Measurements from ENCODE around the gene TMEM150B. TPM values are rescaled to one million over a fixed set of nuclear protein-coding genes. Genes with fewer than 3 reads are reported as not detected.

Gene TMEM150B
- total and polyA plus RNA-seq, 9 of the 15 experiments (the other 6 are each of a cell fraction or from before 2014, with no cell fraction given), result 0.47 to 1.3 (median 0.74) TPM; not detected in 2

- FAIRE-seq (no peak), ATAC-seq (peak; percentile 26), DNase-seq (ENCODE audit: extremely low read depth in 1 of 4, low spot score in 3 of 4) (peak in 2 of 4 experiments; percentile 35 to 48)
- Histone ChIP-seq H3K9ac (ENCODE audit: insufficient read depth in 1 of 2, low read depth in 2 of 2, low read length in 2 of 2) (no peak overlapping the region), H3K4me2 (ENCODE audit: insufficient read depth, low read length) (0 out of 2 replicates have a peak overlapping the region, but pooled peaks have one; percentile 13), H3K27me3 (ENCODE audit: control insufficient read depth in 2 of 2, insufficient read depth in 2 of 2, low read length in 2 of 2) (no peaks in the 10 kb centered on the region), H4K20me1 (replicated peaks; ENCODE audit: control insufficient read depth, insufficient read depth, low read length) (no peaks in the 10 kb centered on the region), H3K4me1 (replicated peaks in 1 of 2; ENCODE audit: control insufficient read depth in 2 of 2, insufficient read depth in 2 of 2, low read length in 2 of 2) (peaks cover 9 to 49% of the 10 kb centered on the region in 2 experiments; a peak in 4 of 5 replicates), H3K9me3 (replicated peaks; ENCODE audit: control insufficient read depth, insufficient read depth, low read depth, low read length) (no peaks in the 10 kb centered on the region; the same call in 1 of the 2 replicates), H3K27ac (ENCODE audit: extremely low read depth, low read depth, low read length) (no peak overlapping the region), H2AFZ (ENCODE audit: low read depth, low read length) (no peak overlapping the region), H3K4me3 (no peak overlapping the region), H3K79me2 (ENCODE audit: control insufficient read depth, insufficient read depth, low read length) (no peaks in the 10 kb centered on the region), H3K36me3 (ENCODE audit: control insufficient read depth, insufficient read depth, low read length) (peaks cover 5% of the 10 kb centered on the region; the same call in 1 of the 3 replicates), H3K9me1 (ENCODE audit: control insufficient read depth, insufficient read depth, low read length) (no peaks in the 10 kb centered on the region)
- intact Hi-C loops (cut with micrococcal nuclease), result loop anchor here (5.0 kb wide), 2 partner anchors 32 to 82 kb away; partner anchors contain the start of genes KMT5C and RPL28
- in situ Hi-C loops (cut with MboI), result no loop called here
- WGBS (ENCODE audit: insufficient coverage, low coverage, missing lambda C conversion rate), result 41% methylated on average over 12 of the region's 14 CpGs
- ChIA-PET CTCF (ENCODE audit: low intra/inter-chr PET ratio) (no interaction called here), POLR2A (interaction anchor here (0.5 kb wide), 1 partner anchor 199 kb away, joined by 4 read pairs; no protein-coding TSS in a partner anchor)
- BruUV-seq (replicated peaks), result no TSS peak
- TF ChIP-seq POLR3G (IDR thresholded peaks at IDR 0.05; ENCODE audit: extremely low read depth, insufficient read length, insufficient replicate concordance) (no peak), POLR2G (IDR thresholded peaks at IDR 0.05; ENCODE audit: low read depth, low read length) (peak; percentile 34; the same call in 1 of the 2 replicates)
Measured at GRCh38 chr19:55304980-55305379, 20.2 kb downstream of the TMEM150B start.

DNA sequence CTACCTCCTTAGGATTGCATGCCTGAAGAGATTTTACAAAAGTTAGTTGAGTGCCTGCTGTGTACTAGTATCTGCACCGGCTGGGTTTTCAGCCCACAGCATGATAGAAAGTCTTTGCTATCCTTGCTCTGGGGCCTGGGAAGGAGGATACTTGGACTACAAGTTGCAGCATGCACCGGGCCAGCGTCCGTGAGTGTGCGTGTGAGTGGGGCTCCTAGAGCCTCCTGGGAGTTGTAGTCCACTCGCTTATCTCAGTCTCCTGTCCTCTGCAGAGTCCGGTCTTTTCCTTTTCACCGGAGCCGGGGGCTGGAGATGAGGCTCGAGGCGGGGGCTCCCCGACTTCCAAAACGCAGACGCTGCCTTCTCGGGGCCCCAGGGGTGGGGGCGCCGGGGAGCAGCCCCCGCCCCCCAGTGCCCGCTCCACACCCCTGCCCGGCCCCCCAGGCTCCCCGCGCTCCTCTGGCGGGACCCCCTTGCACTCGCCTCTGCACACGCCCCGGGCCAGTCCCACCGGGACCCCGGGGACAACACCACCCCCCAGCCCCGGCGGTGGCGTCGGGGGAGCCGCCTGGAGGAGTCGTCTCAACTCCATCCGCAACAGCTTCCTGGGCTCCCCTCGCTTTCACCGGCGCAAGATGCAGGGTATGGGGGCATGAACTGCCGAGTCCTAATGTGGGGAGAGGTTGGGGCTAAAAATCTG, 20.7 kb downstream of the TMEM150B start:
- no peaks in the 10 kb centered on the region for H3K9me1 ChIP-seq (ENCODE audit: control insufficient read depth, insufficient read depth, low read length)
- H4K20me1 ChIP-seq (replicated peaks; ENCODE audit: control insufficient read depth, insufficient read depth, low read length), result no peaks in the 10 kb centered on the region
- 50% methylated on average over 23 of the region's 39 CpGs for WGBS (ENCODE audit: insufficient coverage, low coverage, missing lambda C conversion rate)
- FAIRE-seq, result peak; percentile 87
- no peak overlapping the region for H3K27ac ChIP-seq (ENCODE audit: extremely low read depth, low read depth, low read length)
- peak; percentile 69 to 86 (median 78) for DNase-seq (ENCODE audit: extremely low read depth in 1 of 4, low spot score in 3 of 4)
- ATAC-seq, result peak; percentile 92
- H3K36me3 ChIP-seq (ENCODE audit: control insufficient read depth, insufficient read depth, low read length), result peaks cover 5% of the 10 kb centered on the region; the same call in 1 of the 3 replicates
- H3K4me1 ChIP-seq (replicated peaks in 1 of 2; ENCODE audit: control insufficient read depth in 2 of 2, insufficient read depth in 2 of 2, low read length in 2 of 2), result peaks cover 9 to 44% of the 10 kb centered on the region in 2 experiments; a peak in 4 of 5 replicates
- POLR2A ChIA-PET, result interaction anchor here (0.9 to 2.6 kb wide), 2 partner anchors 16 to 103 kb away, joined by 3 to 12 read pairs; partner anchors contain the start of gene UBE2S
- BruUV-seq (replicated peaks), result no TSS peak
- no peak overlapping the region for H3K9ac ChIP-seq (ENCODE audit: insufficient read depth in 1 of 2, low read depth in 2 of 2, low read length in 2 of 2)
- in situ Hi-C loops (cut with MboI) (no loop called here), intact Hi-C loops (cut with micrococcal nuclease) (loop anchor here (5.0 kb wide), 2 partner anchors 33 to 83 kb away; partner anchors contain the start of genes KMT5C and RPL28)
- H3K79me2 ChIP-seq (ENCODE audit: control insufficient read depth, insufficient read depth, low read length), result no peaks in the 10 kb centered on the region
- CTCF ChIA-PET (ENCODE audit: low intra/inter-chr PET ratio), result no interaction called here
- no peaks in the 10 kb centered on the region for H3K27me3 ChIP-seq (ENCODE audit: control insufficient read depth in 2 of 2, insufficient read depth in 2 of 2, low read length in 2 of 2)
- H2AFZ ChIP-seq (ENCODE audit: low read depth, low read length), result no peak overlapping the region
- no peak overlapping the region for H3K4me3 ChIP-seq
- H3K9me3 ChIP-seq (replicated peaks; ENCODE audit: control insufficient read depth, insufficient read depth, low read depth, low read length), result no peaks in the 10 kb centered on the region; the same call in 1 of the 2 replicates
- no peak overlapping the region for H3K4me2 ChIP-seq (ENCODE audit: insufficient read depth, low read length)
- TF ChIP-seq, protein P1, sequence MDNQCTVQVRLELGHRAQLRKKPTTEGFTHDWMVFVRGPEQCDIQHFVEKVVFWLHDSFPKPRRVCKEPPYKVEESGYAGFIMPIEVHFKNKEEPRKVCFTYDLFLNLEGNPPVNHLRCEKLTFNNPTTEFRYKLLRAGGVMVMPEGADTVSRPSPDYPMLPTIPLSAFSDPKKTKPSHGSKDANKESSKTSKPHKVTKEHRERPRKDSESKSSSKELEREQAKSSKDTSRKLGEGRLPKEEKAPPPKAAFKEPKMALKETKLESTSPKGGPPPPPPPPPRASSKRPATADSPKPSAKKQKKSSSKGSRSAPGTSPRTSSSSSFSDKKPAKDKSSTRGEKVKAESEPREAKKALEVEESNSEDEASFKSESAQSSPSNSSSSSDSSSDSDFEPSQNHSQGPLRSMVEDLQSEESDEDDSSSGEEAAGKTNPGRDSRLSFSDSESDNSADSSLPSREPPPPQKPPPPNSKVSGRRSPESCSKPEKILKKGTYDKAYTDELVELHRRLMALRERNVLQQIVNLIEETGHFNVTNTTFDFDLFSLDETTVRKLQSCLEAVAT (IDR thresholded peaks at IDR 0.05), result no peak
- TF ChIP-seq BACH1 (tag; IDR thresholded peaks at IDR 0.05) (no peak), U2AF2 (optimal IDR thresholded peaks at IDR 0.05; ENCODE audit: low read depth, low read length) (no peak), ZNF121 (CRISPR knock-in tag; conservative IDR thresholded peaks at IDR 0.05) (no peak), HEY1 (CRISPR knock-in tag; IDR thresholded peaks at IDR 0.05; ENCODE audit: borderline replicate concordance) (no peak), CHD2 (IDR thresholded peaks at IDR 0.05; ENCODE audit: low read depth, low read length) (peak; percentile 24; the same call in 1 of the 2 replicates), TAF9B (IDR thresholded peaks at IDR 0.05; ENCODE audit: partially characterized antibody) (no peak), KDM4B (IDR thresholded peaks at IDR 0.05; ENCODE audit: borderline replicate concordance in 2 of 2, low read depth in 1 of 2) (peak in 1 of 2 experiments; percentile 30; a peak in 1 of 4 replicates), ZNF830 (CRISPR knock-in tag; IDR thresholded peaks at IDR 0.05) (no peak)

Measured in K562 (cell line).